NCI-H82 treated with DMSO at 0.1 percent for 48 hours (cell line): ENCODE measurements around the gene C14orf180.

Experiments used
- DNase-seq: peaks from one replicate; lab custom pipeline; 2025; ENCODE audit not compliant: unreplicated experiment; lab: John Stamatoyannopoulos, UW

Gene C14orf180

GRCh38 chr14:104579507-104579906 lies at the start of gene C14orf180:
TSS of gene C14orf180 (plus strand) at chr14:104579764. CDS start at chr14:104586431, 6,667 bp downstream.
- DNase-seq = no peak

GRCh38 chr14:104530646-104531045 lies 48.9 kb upstream of the C14orf180 start:
- no peak for DNase-seq

- DNase-seq = no peak
Observed at GRCh38 chr14:104531421-104532190, 48.0 kb upstream of the C14orf180 start.

- no peak for DNase-seq
Observed at GRCh38 chr14:104532191-104532555, 47.4 kb upstream of the C14orf180 start.

GRCh38 chr14:104534036-104534435 lies 45.5 kb upstream of the C14orf180 start:
- DNase-seq = no peak

GRCh38 chr14:104536942-104537612 lies 42.5 kb upstream of the C14orf180 start:
- no peak for DNase-seq

- DNase-seq = no peak
Observed at GRCh38 chr14:104537613-104537988, 42.0 kb upstream of the C14orf180 start.

- no peak for DNase-seq
Observed at GRCh38 chr14:104541905-104542465, 37.6 kb upstream of the C14orf180 start.

GRCh38 chr14:104542871-104543830 lies 36.4 kb upstream of the C14orf180 start:
- no peak for DNase-seq

GRCh38 chr14:104544362-104544961 lies 35.1 kb upstream of the C14orf180 start:
- DNase-seq = no peak

- no peak for DNase-seq
Observed at GRCh38 chr14:104545151-104545941, 34.2 kb upstream of the C14orf180 start.

- no peak for DNase-seq
Observed at GRCh38 chr14:104545942-104546501, 33.5 kb upstream of the C14orf180 start.

- DNase-seq = no peak
Observed at GRCh38 chr14:104546591-104547309, 32.8 kb upstream of the C14orf180 start.

- no peak for DNase-seq
Observed at GRCh38 chr14:104547310-104547997, 32.1 kb upstream of the C14orf180 start.

- DNase-seq = no peak
Observed at GRCh38 chr14:104547998-104548700, 31.4 kb upstream of the C14orf180 start.

- no peak for DNase-seq
Observed at GRCh38 chr14:104548802-104549535, 30.6 kb upstream of the C14orf180 start.
